ENCODE data around the gene DNAJB14.

DNAJB14 gene

DNA sequence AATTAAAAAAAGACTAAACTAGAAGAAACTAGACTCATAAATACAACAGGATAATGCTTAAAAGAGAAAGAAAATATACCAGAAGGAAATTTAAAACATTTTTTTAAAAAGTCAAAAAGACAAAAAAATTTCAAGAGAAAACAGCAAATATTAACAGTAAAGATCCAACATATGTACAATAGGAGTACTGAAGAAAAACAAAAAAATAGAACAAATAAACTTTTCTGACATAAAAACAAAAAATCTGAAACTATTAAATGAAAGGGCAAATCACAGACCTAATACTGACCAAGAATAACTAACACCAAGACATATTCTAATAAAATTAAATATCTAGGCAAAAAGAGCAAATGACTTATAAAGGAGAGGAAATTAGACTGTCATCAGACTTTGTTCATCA lies 11.5 kb downstream of the DNAJB14 start:
- no peak overlapping the region for H3K4me3 ChIP-seq (replicated peaks; ENCODE audit: insufficient read depth, low read length)
- DNase-seq (ENCODE audit: low read depth in 1 of 2, low spot score in 1 of 2), result no peak
- TF ChIP-seq GABPA (IDR thresholded peaks at IDR 0.05; ENCODE audit: low read depth) (no peak), SPI1 (IDR thresholded peaks at IDR 0.05; ENCODE audit: borderline replicate concordance, low read depth) (no peak), POLR2AphosphoS5 (IDR thresholded peaks at IDR 0.05; ENCODE audit: low read depth) (no peak)
- TF ChIP-seq, protein P1, sequence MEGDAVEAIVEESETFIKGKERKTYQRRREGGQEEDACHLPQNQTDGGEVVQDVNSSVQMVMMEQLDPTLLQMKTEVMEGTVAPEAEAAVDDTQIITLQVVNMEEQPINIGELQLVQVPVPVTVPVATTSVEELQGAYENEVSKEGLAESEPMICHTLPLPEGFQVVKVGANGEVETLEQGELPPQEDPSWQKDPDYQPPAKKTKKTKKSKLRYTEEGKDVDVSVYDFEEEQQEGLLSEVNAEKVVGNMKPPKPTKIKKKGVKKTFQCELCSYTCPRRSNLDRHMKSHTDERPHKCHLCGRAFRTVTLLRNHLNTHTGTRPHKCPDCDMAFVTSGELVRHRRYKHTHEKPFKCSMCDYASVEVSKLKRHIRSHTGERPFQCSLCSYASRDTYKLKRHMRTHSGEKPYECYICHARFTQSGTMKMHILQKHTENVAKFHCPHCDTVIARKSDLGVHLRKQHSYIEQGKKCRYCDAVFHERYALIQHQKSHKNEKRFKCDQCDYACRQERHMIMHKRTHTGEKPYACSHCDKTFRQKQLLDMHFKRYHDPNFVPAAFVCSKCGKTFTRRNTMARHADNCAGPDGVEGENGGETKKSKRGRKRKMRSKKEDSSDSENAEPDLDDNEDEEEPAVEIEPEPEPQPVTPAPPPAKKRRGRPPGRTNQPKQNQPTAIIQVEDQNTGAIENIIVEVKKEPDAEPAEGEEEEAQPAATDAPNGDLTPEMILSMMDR (IDR thresholded peaks at IDR 0.05; ENCODE audit: insufficient read depth, low read length), result no peak
- TF ChIP-seq, protein P2, sequence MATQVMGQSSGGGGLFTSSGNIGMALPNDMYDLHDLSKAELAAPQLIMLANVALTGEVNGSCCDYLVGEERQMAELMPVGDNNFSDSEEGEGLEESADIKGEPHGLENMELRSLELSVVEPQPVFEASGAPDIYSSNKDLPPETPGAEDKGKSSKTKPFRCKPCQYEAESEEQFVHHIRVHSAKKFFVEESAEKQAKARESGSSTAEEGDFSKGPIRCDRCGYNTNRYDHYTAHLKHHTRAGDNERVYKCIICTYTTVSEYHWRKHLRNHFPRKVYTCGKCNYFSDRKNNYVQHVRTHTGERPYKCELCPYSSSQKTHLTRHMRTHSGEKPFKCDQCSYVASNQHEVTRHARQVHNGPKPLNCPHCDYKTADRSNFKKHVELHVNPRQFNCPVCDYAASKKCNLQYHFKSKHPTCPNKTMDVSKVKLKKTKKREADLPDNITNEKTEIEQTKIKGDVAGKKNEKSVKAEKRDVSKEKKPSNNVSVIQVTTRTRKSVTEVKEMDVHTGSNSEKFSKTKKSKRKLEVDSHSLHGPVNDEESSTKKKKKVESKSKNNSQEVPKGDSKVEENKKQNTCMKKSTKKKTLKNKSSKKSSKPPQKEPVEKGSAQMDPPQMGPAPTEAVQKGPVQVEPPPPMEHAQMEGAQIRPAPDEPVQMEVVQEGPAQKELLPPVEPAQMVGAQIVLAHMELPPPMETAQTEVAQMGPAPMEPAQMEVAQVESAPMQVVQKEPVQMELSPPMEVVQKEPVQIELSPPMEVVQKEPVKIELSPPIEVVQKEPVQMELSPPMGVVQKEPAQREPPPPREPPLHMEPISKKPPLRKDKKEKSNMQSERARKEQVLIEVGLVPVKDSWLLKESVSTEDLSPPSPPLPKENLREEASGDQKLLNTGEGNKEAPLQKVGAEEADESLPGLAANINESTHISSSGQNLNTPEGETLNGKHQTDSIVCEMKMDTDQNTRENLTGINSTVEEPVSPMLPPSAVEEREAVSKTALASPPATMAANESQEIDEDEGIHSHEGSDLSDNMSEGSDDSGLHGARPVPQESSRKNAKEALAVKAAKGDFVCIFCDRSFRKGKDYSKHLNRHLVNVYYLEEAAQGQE (IDR thresholded peaks at IDR 0.05; ENCODE audit: insufficient replicate concordance, low read depth), result no peak
- no peak overlapping the region for H3K27ac ChIP-seq (replicated peaks)
- H3K27me3 ChIP-seq (ENCODE audit: insufficient read depth, poor library complexity, severe bottlenecking), result no peaks in the 10 kb centered on the region

DNA sequence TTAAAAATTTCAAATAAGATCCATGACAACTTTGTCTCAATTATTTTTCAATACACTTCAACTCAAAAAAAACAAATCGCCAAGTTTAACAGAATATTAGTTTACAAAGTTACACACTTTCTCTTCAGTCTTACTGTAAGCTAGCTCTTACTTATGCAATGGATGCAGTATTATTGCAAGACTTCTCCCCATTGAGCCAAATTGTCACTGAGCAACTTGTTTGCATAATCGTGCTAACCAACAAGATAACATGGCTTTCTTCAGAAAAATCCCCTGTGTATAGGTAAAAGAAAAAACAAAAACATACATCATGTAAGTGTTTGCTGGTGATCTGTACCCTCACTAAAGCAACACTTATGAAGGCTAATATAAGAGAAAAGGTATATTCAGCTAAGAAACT lies 18.9 kb downstream of the DNAJB14 start:
- TF ChIP-seq POLR2AphosphoS5 (IDR thresholded peaks at IDR 0.05; ENCODE audit: low read depth) (no peak), SPI1 (IDR thresholded peaks at IDR 0.05; ENCODE audit: borderline replicate concordance, low read depth) (no peak)
- TF ChIP-seq, protein P1 (IDR thresholded peaks at IDR 0.05; ENCODE audit: insufficient read depth, low read length), result no peak
- TF ChIP-seq, protein P2 (IDR thresholded peaks at IDR 0.05; ENCODE audit: insufficient replicate concordance, low read depth), result no peak

DNA sequence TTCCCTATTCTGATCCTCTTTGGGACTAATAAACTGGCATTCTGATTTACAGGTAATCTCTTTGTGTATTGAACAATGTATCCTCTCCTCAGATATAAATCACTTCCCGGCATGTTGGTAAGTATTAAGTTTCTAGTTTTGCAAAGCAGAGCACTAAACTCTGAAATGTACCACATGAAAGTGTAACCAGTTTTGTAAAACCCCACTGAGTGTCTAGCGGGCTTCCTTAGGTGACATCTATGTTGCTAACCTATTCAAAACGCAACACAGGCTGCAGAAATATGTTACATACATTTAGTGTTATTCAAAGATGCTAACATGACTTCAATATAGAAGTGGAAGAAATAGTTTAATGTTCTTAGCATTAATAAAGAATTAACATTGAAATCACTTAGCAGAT lies 25.2 kb downstream of the DNAJB14 start:
- H3K27ac ChIP-seq (replicated peaks), result no peak overlapping the region
- TF ChIP-seq, protein P2 (IDR thresholded peaks at IDR 0.05; ENCODE audit: insufficient replicate concordance, low read depth), result no peak
- TF ChIP-seq, protein P1 (IDR thresholded peaks at IDR 0.05; ENCODE audit: insufficient read depth, low read length), result no peak
- no peak for TF ChIP-seq POLR2AphosphoS5 (IDR thresholded peaks at IDR 0.05; ENCODE audit: low read depth)
- TF ChIP-seq GABPA (IDR thresholded peaks at IDR 0.05; ENCODE audit: low read depth), result no peak
- no peak for TF ChIP-seq SPI1 (IDR thresholded peaks at IDR 0.05; ENCODE audit: borderline replicate concordance, low read depth)
- no peak overlapping the region for H3K4me3 ChIP-seq (replicated peaks; ENCODE audit: insufficient read depth, low read length)
- H3K27me3 ChIP-seq (ENCODE audit: insufficient read depth, poor library complexity, severe bottlenecking), result no peaks in the 10 kb centered on the region
- DNase-seq (ENCODE audit: low read depth in 1 of 2, low spot score in 1 of 2), result no peak

More for the DNA sequence above, 18.9 kb downstream of the DNAJB14 start:
- Histone ChIP-seq H3K4me3 (replicated peaks; ENCODE audit: insufficient read depth, low read length) (no peak overlapping the region), H3K27me3 (ENCODE audit: insufficient read depth, poor library complexity, severe bottlenecking) (no peaks in the 10 kb centered on the region), H3K27ac (replicated peaks) (peak overlapping the region; percentile 6; the same call in 1 of the 2 replicates)
- peak in 1 of 2 experiments; percentile 44 for DNase-seq (ENCODE audit: low read depth in 1 of 2, low spot score in 1 of 2)
